GM12892 (cell line): ENCODE results near the gene STK11IP.

ENCODE experiments used
- POLR2A ChIP-seq: IDR thresholded peaks from 2 replicates; pipeline ENCODE4 v1.6.1; 2011; ENCODE audit warnings: low read depth, low read length, control low read depth
- POLR2AphosphoS5 ChIP-seq: IDR thresholded peaks from 2 replicates; pipeline ENCODE4 v1.6.1; 2011; ENCODE audit warnings: low read depth, low read length, control low read depth

GRCh38 chr2:219561179-219562048 lies 36.2 kb upstream of the STK11IP start:
- TF ChIP-seq POLR2A (no peak), POLR2AphosphoS5 (no peak)
